Breast epithelium (tissue), 4 donors: ENCODE data around the gene ZNF735. TPM values are rescaled to one million over a fixed set of nuclear protein-coding genes. Genes with fewer than 3 reads are reported as not detected.

Experiments used
- DNase-seq, 2 donors: peaks; one replicate each; pipeline ENCODE4 v3.0.0-alpha.2; 2019; ENCODE audit warnings: low spot score in 2 of 2
- H3K27ac ChIP-seq, 2 donors: fragments of 200-600 bp; sonication (generic) in 1 of 2; one replicate each; pipeline ENCODE4 v1.5.1; 2016 to 2019; ENCODE audit warnings: mild to moderate bottlenecking in 1 of 2
- H3K27me3 ChIP-seq, 2 donors: fragments of 200-600 bp; sonication (generic) in 1 of 2; one replicate each; pipeline versions ENCODE4 v1.5.1 to v1.6.0; 2017 to 2019; ENCODE audit warnings: control low read depth in 1 of 2, mild to moderate bottlenecking in 1 of 2
- H3K36me3 ChIP-seq: fragments of 200-600 bp; one replicate; pipeline ENCODE4 v1.5.1; 2019
- H3K4me1 ChIP-seq, 2 donors: fragments of 200-600 bp; sonication (generic); one replicate each; pipeline ENCODE4 v1.5.1; 2016 to 2019; ENCODE audit warnings: control low read depth in 1 of 2
- H3K4me3 ChIP-seq, 3 donors: fragments of 200-600 bp; sonication (generic); 1 replicate in 2 of 3; 2 replicates in 1 of 3; pipeline ENCODE4 v1.5.1; 2016 to 2019; ENCODE audit warnings: mild to moderate bottlenecking in 3 of 3, moderate library complexity in 2 of 3
- H3K9me3 ChIP-seq, 2 donors: fragments of 200-600 bp; sonication (generic) in 1 of 2; one replicate each; pipeline ENCODE4 v1.5.1; 2016 to 2019; ENCODE audit warnings: control low read depth in 1 of 2
- POLR2A ChIP-seq: fragments of 450-650 bp; IDR thresholded peaks from one replicate; pipeline ENCODE4 v1.6.1; 2016; ENCODE audit warnings: antibody characterized with exemption, mild to moderate bottlenecking, moderate library complexity
- POLR2AphosphoS5 ChIP-seq, 3 donors: sonication (generic); formaldehyde crosslinking; IDR thresholded peaks; one replicate each; pipeline ENCODE4 v1.6.1; 2017; ENCODE audit warnings: antibody characterized with exemption in 3 of 3
- intact Hi-C: fragments of 100-400 bp; cut with DNase I; formaldehyde crosslinking; loops from one replicate; pipeline ENCODE4 v1.15.1; 2023; ENCODE audit warnings: low total_unique reads
- total RNA-seq, 3 donors: library from RNA; depleted of rRNA; stranded (reverse); fragments of >200 nt; gene quantifications; one replicate each; pipeline ENCODE4 v1.1.0, GENCODE V29; 2016
- TF ChIP-seq, protein P1 (sequence below), 3 donors: fragments of 450-650 bp; IDR thresholded peaks; one replicate each; pipeline ENCODE4 v1.5.1; 2016 to 2017; ENCODE audit warnings: antibody characterized with exemption in 3 of 3, mild to moderate bottlenecking in 3 of 3, moderate library complexity in 3 of 3

The ZNF735 gene
- total RNA-seq, 3 donors from 2014 or later = not detected

GRCh38 chr7:64182036-64182790, 24.8 kb upstream of the ZNF735 start:
- no peak overlapping the region for H3K4me3 ChIP-seq

GRCh38 chr7:64183126-64183742, 23.8 kb upstream of the ZNF735 start:
- intact Hi-C loops = no loop called here
- TF ChIP-seq, protein P1, sequence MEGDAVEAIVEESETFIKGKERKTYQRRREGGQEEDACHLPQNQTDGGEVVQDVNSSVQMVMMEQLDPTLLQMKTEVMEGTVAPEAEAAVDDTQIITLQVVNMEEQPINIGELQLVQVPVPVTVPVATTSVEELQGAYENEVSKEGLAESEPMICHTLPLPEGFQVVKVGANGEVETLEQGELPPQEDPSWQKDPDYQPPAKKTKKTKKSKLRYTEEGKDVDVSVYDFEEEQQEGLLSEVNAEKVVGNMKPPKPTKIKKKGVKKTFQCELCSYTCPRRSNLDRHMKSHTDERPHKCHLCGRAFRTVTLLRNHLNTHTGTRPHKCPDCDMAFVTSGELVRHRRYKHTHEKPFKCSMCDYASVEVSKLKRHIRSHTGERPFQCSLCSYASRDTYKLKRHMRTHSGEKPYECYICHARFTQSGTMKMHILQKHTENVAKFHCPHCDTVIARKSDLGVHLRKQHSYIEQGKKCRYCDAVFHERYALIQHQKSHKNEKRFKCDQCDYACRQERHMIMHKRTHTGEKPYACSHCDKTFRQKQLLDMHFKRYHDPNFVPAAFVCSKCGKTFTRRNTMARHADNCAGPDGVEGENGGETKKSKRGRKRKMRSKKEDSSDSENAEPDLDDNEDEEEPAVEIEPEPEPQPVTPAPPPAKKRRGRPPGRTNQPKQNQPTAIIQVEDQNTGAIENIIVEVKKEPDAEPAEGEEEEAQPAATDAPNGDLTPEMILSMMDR (IDR thresholded peaks at IDR 0.05) = peak in 2 of 3 donors; percentile 47 to 66
- TF ChIP-seq POLR2AphosphoS5 (IDR thresholded peaks at IDR 0.05) = no peak
- H3K9me3 ChIP-seq = peaks cover 40 to 43% of the 10 kb centered on the region in 2 donors
- H3K4me1 ChIP-seq = no peaks in the 10 kb centered on the region
- no peaks in the 10 kb centered on the region for H3K36me3 ChIP-seq
- no peak overlapping the region for H3K4me3 ChIP-seq
- H3K27ac ChIP-seq = no peak overlapping the region
- no peak for DNase-seq
- peaks cover 0 to 36% of the 10 kb centered on the region in 2 donors for H3K27me3 ChIP-seq

More at GRCh38 chr7:64182036-64182790, 24.8 kb upstream of the ZNF735 start:
- intact Hi-C loops = no loop called here
- TF ChIP-seq, protein P1 (IDR thresholded peaks at IDR 0.05) = no peak
- TF ChIP-seq POLR2AphosphoS5 (IDR thresholded peaks at IDR 0.05) (no peak), POLR2A (no peak)
- Histone ChIP-seq H3K27ac (no peak overlapping the region), H3K9me3 (peaks cover 30 to 38% of the 10 kb centered on the region in 2 donors), H3K27me3 (peaks cover 0 to 36% of the 10 kb centered on the region in 2 donors), H3K4me1 (no peaks in the 10 kb centered on the region), H3K36me3 (no peaks in the 10 kb centered on the region)
- no peak for DNase-seq

DNA sequence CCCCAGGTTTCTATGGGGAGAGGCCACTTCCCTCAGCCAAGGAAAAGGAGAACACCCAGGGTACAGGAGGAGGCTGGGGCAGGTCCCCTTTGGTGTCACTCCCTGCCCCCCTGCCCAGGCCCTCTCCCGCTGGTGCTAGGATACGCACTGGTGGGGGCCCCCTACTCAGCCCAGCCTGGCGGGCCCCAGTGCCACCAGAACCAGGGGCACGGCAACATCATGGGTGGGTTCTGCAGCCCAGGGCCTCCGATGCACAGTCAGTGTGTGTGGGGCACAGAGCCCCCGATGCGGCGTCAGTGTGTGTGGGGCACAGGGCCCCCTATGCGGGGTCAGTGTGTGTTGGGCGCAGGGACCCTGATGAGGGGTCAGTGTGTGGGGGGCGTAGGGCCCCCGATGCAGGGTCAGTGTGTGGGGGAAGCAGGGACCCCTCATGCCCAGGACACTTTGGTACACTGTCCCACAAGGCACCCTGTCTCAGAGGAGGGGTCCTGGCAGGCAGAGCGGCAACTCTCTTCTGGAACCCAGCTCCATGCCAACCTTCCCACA, 23.1 kb upstream of the ZNF735 start:
- intact Hi-C loops = no loop called here
- Histone ChIP-seq H3K4me3 (no peak overlapping the region), H3K27ac (no peak overlapping the region), H3K27me3 (peaks cover 0 to 36% of the 10 kb centered on the region in 2 donors), H3K4me1 (no peaks in the 10 kb centered on the region), H3K9me3 (peaks cover 40 to 45% of the 10 kb centered on the region in 2 donors), H3K36me3 (no peaks in the 10 kb centered on the region)
- no peak for DNase-seq
- TF ChIP-seq POLR2A (no peak), POLR2AphosphoS5 (IDR thresholded peaks at IDR 0.05) (no peak)
- TF ChIP-seq, protein P1 (IDR thresholded peaks at IDR 0.05) = no peak

DNA sequence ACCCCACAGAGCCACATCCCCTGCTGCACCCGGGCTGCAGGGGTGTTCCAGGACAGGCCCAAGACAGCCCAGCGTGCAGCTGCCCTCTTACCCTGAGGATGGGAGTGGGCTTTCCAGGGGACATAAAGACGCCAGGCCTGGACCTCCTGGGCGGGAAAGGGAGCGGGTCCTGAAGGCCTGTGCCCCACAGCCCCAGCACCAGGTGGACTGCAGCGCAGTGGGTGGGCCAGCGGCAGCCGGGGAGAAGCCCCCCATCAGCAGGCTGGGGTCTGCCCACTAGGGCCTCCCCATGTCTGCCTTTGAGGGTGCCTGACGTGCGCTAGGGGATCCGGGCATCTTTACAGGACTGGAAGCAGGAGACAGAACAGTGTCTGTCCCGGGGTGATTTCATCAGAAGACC, 22.6 kb upstream of the ZNF735 start:
- H3K9me3 ChIP-seq = peaks cover 40 to 45% of the 10 kb centered on the region in 2 donors
- intact Hi-C loops = no loop called here
- H3K27ac ChIP-seq = no peak overlapping the region
- no peak overlapping the region for H3K4me3 ChIP-seq
- no peaks in the 10 kb centered on the region for H3K36me3 ChIP-seq
- H3K4me1 ChIP-seq = no peaks in the 10 kb centered on the region
- TF ChIP-seq POLR2A (no peak), POLR2AphosphoS5 (IDR thresholded peaks at IDR 0.05) (no peak)
- TF ChIP-seq, protein P1 (IDR thresholded peaks at IDR 0.05) = no peak
- DNase-seq = no peak
- H3K27me3 ChIP-seq = peaks cover 0 to 36% of the 10 kb centered on the region in 2 donors

GRCh38 chr7:64187408-64187807, 19.6 kb upstream of the ZNF735 start:
- H3K36me3 ChIP-seq = no peaks in the 10 kb centered on the region
- H3K9me3 ChIP-seq = peaks cover 35% of the 10 kb centered on the region in 2 donors
- no peak for TF ChIP-seq POLR2AphosphoS5 (IDR thresholded peaks at IDR 0.05)
- TF ChIP-seq, protein P1 (IDR thresholded peaks at IDR 0.05) = no peak
- no peak for TF ChIP-seq POLR2A
- H3K27me3 ChIP-seq = peaks cover 0 to 13% of the 10 kb centered on the region in 2 donors
- H3K4me1 ChIP-seq = no peaks in the 10 kb centered on the region
- no peak overlapping the region for H3K4me3 ChIP-seq
- intact Hi-C loops = no loop called here
- no peak overlapping the region for H3K27ac ChIP-seq
- DNase-seq = no peak
